Loucy (cell line): Measurements from ENCODE around the gene FGF3.

Source experiments
- CTCF ChIP-seq: fragments of 200-600 bp; sonication (generic); conservative IDR thresholded peaks from 2 replicates; pipeline ENCODE4 v1.5.1; 2014; ENCODE audit warnings: mild to moderate bottlenecking, antibody characterized with exemption, low read length
- EZH2phosphoT487 ChIP-seq: fragments of 200-600 bp; IDR thresholded peaks from 2 replicates; pipeline ENCODE4 v1.6.1; 2018; ENCODE audit warnings: antibody characterized with exemption, mild to moderate bottlenecking, moderate library complexity, borderline replicate concordance

GRCh38 chr11:69818603-69819441 is at the start of gene FGF3:
- TF ChIP-seq CTCF (no peak), EZH2phosphoT487 (no peak)
